ENCODE results near the gene GLUL. TPM values are rescaled to one million over a fixed set of nuclear protein-coding genes. Genes with fewer than 3 reads are reported as not detected.

Gene GLUL
- total RNA-seq, 1 experiment from 2014 or later: 165 TPM

- TF ChIP-seq CBX3 (IDR thresholded peaks at IDR 0.05; ENCODE audit: low read depth): no peak
- no peak for TF ChIP-seq SIN3A (IDR thresholded peaks at IDR 0.05; ENCODE audit: low read depth)
- TF ChIP-seq SP1 (IDR thresholded peaks at IDR 0.05; ENCODE audit: low read depth): no peak
- no peak for TF ChIP-seq POLR2AphosphoS5 (IDR thresholded peaks at IDR 0.05; ENCODE audit: low read depth, low read length)
- no peak for TF ChIP-seq CEBPB (IDR thresholded peaks at IDR 0.05; ENCODE audit: low read depth)
- TF ChIP-seq, protein P1, sequence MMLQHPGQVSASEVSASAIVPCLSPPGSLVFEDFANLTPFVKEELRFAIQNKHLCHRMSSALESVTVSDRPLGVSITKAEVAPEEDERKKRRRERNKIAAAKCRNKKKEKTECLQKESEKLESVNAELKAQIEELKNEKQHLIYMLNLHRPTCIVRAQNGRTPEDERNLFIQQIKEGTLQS (IDR thresholded peaks at IDR 0.05): no peak
- TF ChIP-seq, protein P2, sequence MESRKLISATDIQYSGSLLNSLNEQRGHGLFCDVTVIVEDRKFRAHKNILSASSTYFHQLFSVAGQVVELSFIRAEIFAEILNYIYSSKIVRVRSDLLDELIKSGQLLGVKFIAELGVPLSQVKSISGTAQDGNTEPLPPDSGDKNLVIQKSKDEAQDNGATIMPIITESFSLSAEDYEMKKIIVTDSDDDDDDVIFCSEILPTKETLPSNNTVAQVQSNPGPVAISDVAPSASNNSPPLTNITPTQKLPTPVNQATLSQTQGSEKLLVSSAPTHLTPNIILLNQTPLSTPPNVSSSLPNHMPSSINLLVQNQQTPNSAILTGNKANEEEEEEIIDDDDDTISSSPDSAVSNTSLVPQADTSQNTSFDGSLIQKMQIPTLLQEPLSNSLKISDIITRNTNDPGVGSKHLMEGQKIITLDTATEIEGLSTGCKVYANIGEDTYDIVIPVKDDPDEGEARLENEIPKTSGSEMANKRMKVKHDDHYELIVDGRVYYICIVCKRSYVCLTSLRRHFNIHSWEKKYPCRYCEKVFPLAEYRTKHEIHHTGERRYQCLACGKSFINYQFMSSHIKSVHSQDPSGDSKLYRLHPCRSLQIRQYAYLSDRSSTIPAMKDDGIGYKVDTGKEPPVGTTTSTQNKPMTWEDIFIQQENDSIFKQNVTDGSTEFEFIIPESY (IDR thresholded peaks at IDR 0.05; ENCODE audit: extremely low read depth, insufficient replicate concordance, low read length): no peak
- no peak for TF ChIP-seq TCF7L2 (IDR thresholded peaks at IDR 0.05; ENCODE audit: borderline replicate concordance, extremely low read depth, insufficient read depth, insufficient read length)
- no peak for TF ChIP-seq YY1 (IDR thresholded peaks at IDR 0.05; ENCODE audit: extremely low read depth, insufficient replicate concordance, low read depth, low read length)
- TF ChIP-seq ZFX (IDR thresholded peaks at IDR 0.05): no peak
- no peak for TF ChIP-seq FOSL1 (IDR thresholded peaks at IDR 0.05; ENCODE audit: low read depth)
- no peak for TF ChIP-seq EZH2 (IDR thresholded peaks at IDR 0.05)
- TF ChIP-seq SRF (IDR thresholded peaks at IDR 0.05; ENCODE audit: low read depth): no peak
- TF ChIP-seq ZNF274 (IDR thresholded peaks at IDR 0.05; ENCODE audit: low read depth, low read length): no peak
- no peak for TF ChIP-seq ELF1 (IDR thresholded peaks at IDR 0.05; ENCODE audit: borderline replicate concordance, low read depth)
- no peak for TF ChIP-seq EGR1 (IDR thresholded peaks at IDR 0.05; ENCODE audit: low read depth)
- TF ChIP-seq, protein P3, sequence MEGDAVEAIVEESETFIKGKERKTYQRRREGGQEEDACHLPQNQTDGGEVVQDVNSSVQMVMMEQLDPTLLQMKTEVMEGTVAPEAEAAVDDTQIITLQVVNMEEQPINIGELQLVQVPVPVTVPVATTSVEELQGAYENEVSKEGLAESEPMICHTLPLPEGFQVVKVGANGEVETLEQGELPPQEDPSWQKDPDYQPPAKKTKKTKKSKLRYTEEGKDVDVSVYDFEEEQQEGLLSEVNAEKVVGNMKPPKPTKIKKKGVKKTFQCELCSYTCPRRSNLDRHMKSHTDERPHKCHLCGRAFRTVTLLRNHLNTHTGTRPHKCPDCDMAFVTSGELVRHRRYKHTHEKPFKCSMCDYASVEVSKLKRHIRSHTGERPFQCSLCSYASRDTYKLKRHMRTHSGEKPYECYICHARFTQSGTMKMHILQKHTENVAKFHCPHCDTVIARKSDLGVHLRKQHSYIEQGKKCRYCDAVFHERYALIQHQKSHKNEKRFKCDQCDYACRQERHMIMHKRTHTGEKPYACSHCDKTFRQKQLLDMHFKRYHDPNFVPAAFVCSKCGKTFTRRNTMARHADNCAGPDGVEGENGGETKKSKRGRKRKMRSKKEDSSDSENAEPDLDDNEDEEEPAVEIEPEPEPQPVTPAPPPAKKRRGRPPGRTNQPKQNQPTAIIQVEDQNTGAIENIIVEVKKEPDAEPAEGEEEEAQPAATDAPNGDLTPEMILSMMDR (IDR thresholded peaks at IDR 0.05 in 2 of 3, conservative IDR thresholded peaks at IDR 0.05 in 1 of 3; ENCODE audit: borderline replicate concordance in 1 of 3, insufficient read depth in 1 of 3, low read depth in 2 of 3, low read length in 2 of 3): no peak
- TF ChIP-seq JUND (IDR thresholded peaks at IDR 0.05): no peak
These were observed 23.7 kb downstream of the GLUL start for GRCh38 chr1:182367926-182368325.

More at GRCh38 chr1:182367926-182368325, 23.7 kb downstream of the GLUL start:
- CTCF ChIA-PET: no interaction called here
- Histone ChIP-seq H3K79me2 (ENCODE audit: insufficient read depth, low read length) (no peaks in the 10 kb centered on the region), H3K9me3 (ENCODE audit: control insufficient read depth in 1 of 2, insufficient read depth in 1 of 2, low read depth in 1 of 2, low read length in 2 of 2) (no peaks in the 10 kb centered on the region), H3K4me2 (ENCODE audit: low read length) (no peak overlapping the region), H3K9ac (ENCODE audit: low read length) (no peak overlapping the region), H3K36me3 (ENCODE audit: control insufficient read depth in 1 of 2, insufficient read depth in 2 of 2, low read length in 2 of 2) (no peaks in the 10 kb centered on the region), H3K9me2 (ENCODE audit: insufficient read depth) (no peaks in the 10 kb centered on the region), H3K4me3 (replicated peaks in 1 of 2; ENCODE audit: low read depth in 1 of 2, low read length in 2 of 2) (no peak overlapping the region), H2AFZ (ENCODE audit: low read depth, low read length, poor library complexity, severe bottlenecking) (no peak overlapping the region), H3K27me3 (ENCODE audit: insufficient read depth, low read length) (no peaks in the 10 kb centered on the region), H3K4me1 (ENCODE audit: control insufficient read depth in 1 of 2, insufficient read depth in 2 of 2, low read length in 2 of 2) (no peaks in the 10 kb centered on the region), H4K20me1 (ENCODE audit: insufficient read depth) (no peaks in the 10 kb centered on the region), H3K27ac (ENCODE audit: low read depth, low read length) (no peak overlapping the region)
- intact Hi-C loops (cut with micrococcal nuclease): no loop called here
- no TSS peak for BruUV-seq (replicated peaks)
- no peak for ATAC-seq
- no peak for DNase-seq (ENCODE audit: low read depth, low spot score)
- POLR2A ChIA-PET: interaction anchor here (1.5 kb wide), 1 partner anchor 24 kb away, joined by 4 read pairs; the partner anchor contains the start of gene GLUL
- RAD21 ChIA-PET (ENCODE audit: low non-redundant PET in 1 of 2, low total read pairs in 2 of 2, uncharacterized antibody in 2 of 2, unreplicated experiment in 2 of 2): no interaction called here
